ENCODE measurements around the gene ZSCAN25.
A peak's percentile ranks its signal among the peaks of the same experiment; 100 is the strongest.
"Not testable (repeated sequence)": the region's sequence is repeated elsewhere in the genome, so short reads cannot be mapped to it uniquely, and the experiment has no call there.

ZSCAN25 gene

DNA sequence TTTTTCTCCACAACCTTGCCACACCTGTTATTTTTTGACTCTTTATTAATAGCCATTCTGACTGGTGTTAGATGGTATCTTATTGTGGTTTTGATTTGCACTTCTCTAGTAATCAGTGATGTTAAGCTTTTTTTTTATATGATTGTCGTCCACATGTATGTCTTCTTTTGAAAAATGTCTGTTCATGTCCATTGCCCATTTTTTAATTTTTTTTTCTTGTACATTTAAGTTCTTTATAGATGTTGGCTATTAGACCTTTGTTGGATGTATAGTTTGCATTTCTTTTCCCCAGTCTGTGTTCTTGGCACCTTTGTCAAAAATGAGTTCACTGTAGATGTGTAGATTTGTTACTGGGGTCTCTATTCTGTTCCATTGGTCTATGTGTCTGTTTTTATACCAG lies 28.8 kb downstream of the ZSCAN25 start:
- DNase-seq (ENCODE audit: low spot score in 2 of 2) (no peak), ATAC-seq (ENCODE audit: low read depth) (no peak)
- H3K4me1 Mint-ChIP-seq, result peaks cover 1% of the 10 kb centered on the region

GRCh38 chr7:99648843-99649242 lies 32.1 kb downstream of the ZSCAN25 start:
- Mint-ChIP-seq H3K27ac (no peak overlapping the region), H3K27me3 (no peaks in the 10 kb centered on the region), H3K36me3 (peaks cover 37% of the 10 kb centered on the region), H3K4me1 (peaks cover 4% of the 10 kb centered on the region), H3K4me3 (no peak overlapping the region), H3K9me3 (peaks cover 3% of the 10 kb centered on the region)
- ATAC-seq (ENCODE audit: low read depth) (no peak), DNase-seq (ENCODE audit: low spot score in 2 of 2) (no peak)

More for the DNA sequence above, 28.8 kb downstream of the ZSCAN25 start:
- H3K9me3 Mint-ChIP-seq, result peaks cover 2% of the 10 kb centered on the region
- H3K36me3 Mint-ChIP-seq, result peaks cover 35% of the 10 kb centered on the region
- H3K27me3 Mint-ChIP-seq, result no peaks in the 10 kb centered on the region
- no peak overlapping the region for H3K27ac Mint-ChIP-seq
- H3K4me3 Mint-ChIP-seq, result no peak overlapping the region

- peaks cover 7% of the 10 kb centered on the region for H3K4me1 Mint-ChIP-seq
- ATAC-seq (ENCODE audit: low read depth) (no peak), DNase-seq (ENCODE audit: low spot score in 2 of 2) (no peak)
- peaks cover 29% of the 10 kb centered on the region for H3K36me3 Mint-ChIP-seq
- peaks cover 1% of the 10 kb centered on the region for H3K9me3 Mint-ChIP-seq
- H3K4me3 Mint-ChIP-seq, result no peak overlapping the region
- no peak overlapping the region for H3K27ac Mint-ChIP-seq
- no peaks in the 10 kb centered on the region for H3K27me3 Mint-ChIP-seq
These were observed 34.5 kb downstream of the ZSCAN25 start for GRCh38 chr7:99651290-99651689.

GRCh38 chr7:99652671-99653070 lies 35.9 kb downstream of the ZSCAN25 start:
- DNase-seq (ENCODE audit: low spot score in 2 of 2) (no peak), ATAC-seq (ENCODE audit: low read depth) (no peak)
- H3K36me3 Mint-ChIP-seq, result peaks cover 27% of the 10 kb centered on the region
- H3K4me3 Mint-ChIP-seq, result no peak overlapping the region
- H3K27ac Mint-ChIP-seq, result no peak overlapping the region
- H3K9me3 Mint-ChIP-seq, result peaks cover 1% of the 10 kb centered on the region
- H3K4me1 Mint-ChIP-seq, result peaks cover 7% of the 10 kb centered on the region
- no peaks in the 10 kb centered on the region for H3K27me3 Mint-ChIP-seq

DNA sequence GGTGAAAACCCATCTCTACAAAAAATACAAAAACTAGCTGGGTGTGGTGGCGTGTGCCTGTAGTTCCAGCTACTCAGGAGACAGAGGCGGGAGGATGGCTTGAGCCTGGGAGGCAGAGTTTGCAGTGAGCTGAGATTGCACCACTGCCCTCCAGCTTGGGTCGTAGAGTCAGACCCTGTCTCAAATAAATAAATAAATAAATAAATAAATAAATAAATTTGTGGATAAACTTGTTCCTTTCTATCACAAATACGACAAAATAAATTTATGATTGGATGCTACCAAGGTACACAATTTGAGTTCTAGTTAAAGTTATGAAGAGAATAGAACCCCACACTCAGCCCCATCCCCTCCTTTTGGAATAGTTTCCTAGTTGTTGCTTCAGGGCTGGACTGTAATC lies 36.5 kb downstream of the ZSCAN25 start:
- H3K27me3 Mint-ChIP-seq; H3K4me1 Mint-ChIP-seq; DNase-seq (ENCODE audit: low spot score in 2 of 2); H3K4me3 Mint-ChIP-seq; ATAC-seq (ENCODE audit: low read depth); H3K9me3 Mint-ChIP-seq; H3K27ac Mint-ChIP-seq: not testable (repeated sequence)
- H3K36me3 Mint-ChIP-seq, result peaks cover 24% of the 10 kb centered on the region

DNA sequence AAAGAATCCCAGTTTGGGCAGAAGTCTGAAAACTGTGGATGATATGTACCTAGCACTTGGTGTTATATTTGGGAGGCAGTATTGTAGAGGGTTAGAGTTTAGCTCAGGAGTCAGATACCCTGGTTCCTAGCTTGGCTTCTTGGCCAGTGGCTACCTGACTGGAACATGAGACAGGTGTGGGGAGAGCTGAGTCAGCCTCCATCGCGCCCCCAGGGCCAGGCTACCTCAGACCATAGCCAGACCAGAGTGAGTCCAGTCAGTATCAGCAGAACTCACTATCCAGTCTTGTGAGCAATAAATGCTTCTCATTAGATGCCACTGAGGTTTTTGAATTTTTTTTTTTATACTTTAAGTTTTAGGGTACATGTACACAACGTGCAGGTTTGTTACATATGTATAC lies 37.0 kb downstream of the ZSCAN25 start:
- Mint-ChIP-seq H3K4me1 (peaks cover 7% of the 10 kb centered on the region), H3K36me3 (peaks cover 27% of the 10 kb centered on the region), H3K4me3 (no peak overlapping the region), H3K27ac (no peak overlapping the region), H3K27me3 (no peaks in the 10 kb centered on the region), H3K9me3 (peaks cover 1% of the 10 kb centered on the region)
- ATAC-seq (ENCODE audit: low read depth) (no peak), DNase-seq (ENCODE audit: low spot score in 2 of 2) (no peak)

- not testable (repeated sequence) for H3K27me3 Mint-ChIP-seq; DNase-seq (ENCODE audit: low spot score in 2 of 2); H3K4me1 Mint-ChIP-seq; H3K4me3 Mint-ChIP-seq; H3K9me3 Mint-ChIP-seq; ATAC-seq (ENCODE audit: low read depth); H3K27ac Mint-ChIP-seq
- peaks cover 31% of the 10 kb centered on the region for H3K36me3 Mint-ChIP-seq
These were observed 37.9 kb downstream of the ZSCAN25 start for GRCh38 chr7:99654626-99655025.

DNA sequence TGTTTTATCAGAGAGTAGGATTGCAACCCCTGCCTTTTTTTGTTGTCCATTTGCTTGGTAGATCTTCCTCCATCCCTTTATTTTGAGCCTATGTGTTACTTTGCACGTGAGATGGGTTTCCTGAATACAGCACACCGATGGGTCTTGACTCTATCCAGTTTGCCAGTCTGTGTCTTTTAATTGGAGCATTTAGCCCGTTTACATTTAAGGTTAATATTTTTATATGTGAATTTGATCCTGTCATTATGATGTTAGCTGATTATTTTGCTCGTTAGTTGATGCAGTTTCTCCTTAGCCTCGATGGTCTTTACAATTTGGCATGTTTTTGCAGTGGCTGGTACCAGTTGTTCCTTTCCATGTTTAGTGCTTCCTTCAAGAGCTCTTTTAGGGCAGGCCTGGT lies 41.1 kb downstream of the ZSCAN25 start:
- H3K4me3 Mint-ChIP-seq; DNase-seq (ENCODE audit: low spot score in 2 of 2); H3K27me3 Mint-ChIP-seq; H3K27ac Mint-ChIP-seq; ATAC-seq (ENCODE audit: low read depth); H3K4me1 Mint-ChIP-seq; H3K9me3 Mint-ChIP-seq: not testable (repeated sequence)
- H3K36me3 Mint-ChIP-seq, result peaks cover 34% of the 10 kb centered on the region

DNA sequence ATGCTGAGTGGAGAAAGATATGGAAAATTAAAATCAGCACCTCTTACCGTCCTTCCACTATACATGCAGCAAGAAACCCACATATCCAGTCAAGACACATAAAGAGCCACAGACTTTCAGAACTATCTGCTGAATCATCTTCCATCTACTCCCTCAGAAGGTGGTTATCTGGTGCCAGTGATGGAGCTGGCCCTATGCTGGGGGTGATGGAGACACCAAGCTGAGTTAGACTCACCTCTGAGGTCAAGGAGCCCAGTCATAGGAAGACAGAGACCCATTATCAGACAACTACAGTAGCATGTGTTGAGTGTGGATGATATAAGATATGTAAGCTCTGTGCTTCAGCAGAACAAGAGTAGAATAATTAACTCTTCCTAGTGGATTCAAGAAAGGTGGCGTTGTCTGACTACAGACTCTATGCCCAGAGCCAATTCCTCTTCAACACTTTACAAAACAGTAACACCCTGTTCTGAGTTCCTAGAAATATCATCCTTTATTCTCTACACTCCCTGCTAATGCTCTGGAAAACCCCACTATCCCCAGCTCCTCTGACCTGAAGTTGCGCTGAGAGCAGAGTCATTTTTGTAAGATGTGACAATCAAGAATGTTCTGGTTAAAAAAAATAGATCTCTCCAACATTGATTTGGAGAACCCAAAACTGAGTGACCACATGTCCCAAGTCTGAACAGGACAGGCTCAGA lies 48.7 kb downstream of the ZSCAN25 start:
- H3K27ac Mint-ChIP-seq, result no peak overlapping the region
- H3K9me3 Mint-ChIP-seq, result no peaks in the 10 kb centered on the region
- no peak for ATAC-seq (ENCODE audit: low read depth)
- H3K4me1 Mint-ChIP-seq, result no peaks in the 10 kb centered on the region
- no peaks in the 10 kb centered on the region for H3K27me3 Mint-ChIP-seq
- peaks cover 24% of the 10 kb centered on the region for H3K36me3 Mint-ChIP-seq
- no peak for DNase-seq (ENCODE audit: low spot score in 2 of 2)
- H3K4me3 Mint-ChIP-seq, result no peak overlapping the region

DNA sequence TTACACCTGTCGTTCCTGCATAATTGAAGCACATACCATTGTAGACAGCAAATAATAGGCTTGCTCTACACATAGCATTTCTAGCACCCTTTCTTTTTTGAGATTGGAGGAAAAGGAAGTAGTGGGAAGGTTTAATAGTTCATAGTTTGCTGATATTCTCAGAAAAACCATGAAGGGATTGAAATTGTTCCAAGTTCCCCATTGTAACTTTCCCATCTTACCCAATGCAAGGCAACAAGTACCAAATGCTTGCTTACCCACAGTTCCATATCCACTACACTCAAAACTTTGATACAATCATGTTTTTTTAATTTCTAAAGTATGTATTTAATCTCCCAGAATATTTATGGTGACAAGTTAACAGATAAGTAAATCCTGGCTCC lies 49.3 kb downstream of the ZSCAN25 start:
- H3K4me1 Mint-ChIP-seq, result no peaks in the 10 kb centered on the region
- no peaks in the 10 kb centered on the region for H3K27me3 Mint-ChIP-seq
- no peaks in the 10 kb centered on the region for H3K9me3 Mint-ChIP-seq
- no peak for ATAC-seq (ENCODE audit: low read depth)
- DNase-seq (ENCODE audit: low spot score in 2 of 2), result no peak
- peaks cover 22% of the 10 kb centered on the region for H3K36me3 Mint-ChIP-seq
- no peak overlapping the region for H3K4me3 Mint-ChIP-seq
- H3K27ac Mint-ChIP-seq, result no peak overlapping the region

- no peak overlapping the region for H3K4me3 Mint-ChIP-seq
- peaks cover 19% of the 10 kb centered on the region for H3K36me3 Mint-ChIP-seq
- no peak overlapping the region for H3K27ac Mint-ChIP-seq
- H3K27me3 Mint-ChIP-seq, result no peaks in the 10 kb centered on the region
- no peak for ATAC-seq (ENCODE audit: low read depth)
- DNase-seq (ENCODE audit: low spot score in 2 of 2), result no peak
- H3K9me3 Mint-ChIP-seq, result no peaks in the 10 kb centered on the region
- no peaks in the 10 kb centered on the region for H3K4me1 Mint-ChIP-seq
These were observed 50.4 kb downstream of the ZSCAN25 start for GRCh38 chr7:99667179-99667578.

DNA sequence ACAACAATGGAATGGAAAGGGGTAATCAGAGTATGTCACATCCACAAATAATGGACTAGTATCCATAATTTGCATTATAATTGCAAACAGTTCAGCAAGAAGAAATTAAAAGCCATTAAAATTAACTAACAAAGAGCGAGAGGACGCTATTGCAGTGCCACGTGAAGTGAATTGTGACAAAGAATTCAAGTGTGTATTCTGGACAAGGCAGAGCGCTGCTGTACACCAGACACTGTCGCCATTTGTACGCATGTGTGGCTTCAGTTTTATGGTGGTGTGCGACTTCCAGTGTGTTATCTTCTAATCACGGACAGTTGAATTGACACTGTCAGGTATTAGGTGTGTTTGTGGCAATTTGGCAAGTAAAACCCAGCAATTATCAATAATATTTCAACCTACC lies 51.8 kb downstream of the ZSCAN25 start:
- no peak for DNase-seq (ENCODE audit: low spot score in 2 of 2)

DNA sequence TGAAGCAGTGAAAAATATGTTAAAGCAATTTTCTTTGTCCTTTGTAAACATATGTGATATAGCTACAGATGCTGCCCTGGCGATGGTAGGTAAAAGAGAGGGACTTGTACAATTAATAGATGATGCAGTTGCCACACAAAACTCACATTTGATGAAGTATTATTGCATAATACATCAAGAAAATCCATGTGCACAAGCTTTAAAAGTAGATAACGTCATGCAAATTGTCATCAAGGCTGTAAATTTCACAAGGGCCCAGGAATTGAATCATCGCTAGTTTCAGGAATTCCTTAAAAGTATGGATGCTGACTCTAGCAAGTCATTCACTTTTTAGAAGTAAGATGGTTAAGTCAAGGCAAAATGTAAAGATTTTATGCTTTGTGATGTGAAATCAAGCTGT lies 53.0 kb downstream of the ZSCAN25 start:
- H3K9me3 Mint-ChIP-seq, result no peaks in the 10 kb centered on the region
- no peak overlapping the region for H3K27ac Mint-ChIP-seq
- DNase-seq (ENCODE audit: low spot score in 2 of 2) (no peak), ATAC-seq (ENCODE audit: low read depth) (no peak)
- H3K27me3 Mint-ChIP-seq, result no peaks in the 10 kb centered on the region
- no peak overlapping the region for H3K4me3 Mint-ChIP-seq
- H3K4me1 Mint-ChIP-seq, result no peaks in the 10 kb centered on the region
- H3K36me3 Mint-ChIP-seq, result peaks cover 6% of the 10 kb centered on the region

More for the DNA sequence above, 51.8 kb downstream of the ZSCAN25 start:
- Mint-ChIP-seq H3K4me1 (no peaks in the 10 kb centered on the region), H3K4me3 (no peak overlapping the region), H3K36me3 (peaks cover 14% of the 10 kb centered on the region), H3K27me3 (no peaks in the 10 kb centered on the region), H3K27ac (no peak overlapping the region), H3K9me3 (no peaks in the 10 kb centered on the region)
- no peak for ATAC-seq (ENCODE audit: low read depth)

- Mint-ChIP-seq H3K4me1 (peaks cover 2% of the 10 kb centered on the region), H3K36me3 (peaks cover 6% of the 10 kb centered on the region), H3K9me3 (no peaks in the 10 kb centered on the region), H3K27me3 (peaks cover 2% of the 10 kb centered on the region), H3K4me3 (no peak overlapping the region), H3K27ac (no peak overlapping the region)
- ATAC-seq (ENCODE audit: low read depth), result no peak
- no peak for DNase-seq (ENCODE audit: low spot score in 2 of 2)
These were observed 55.8 kb downstream of the ZSCAN25 start for GRCh38 chr7:99672573-99672972.

GRCh38 chr7:99674995-99675742 lies 58.4 kb downstream of the ZSCAN25 start:
- ATAC-seq (ENCODE audit: low read depth), result no peak
- Mint-ChIP-seq H3K4me3 (no peak overlapping the region), H3K36me3 (no peaks in the 10 kb centered on the region), H3K27ac (peak overlapping the region; percentile 15), H3K27me3 (peaks cover 2% of the 10 kb centered on the region), H3K9me3 (no peaks in the 10 kb centered on the region), H3K4me1 (peaks cover 2% of the 10 kb centered on the region)
- DNase-seq (ENCODE audit: low spot score in 2 of 2), result no peak
